GM19238 (cell line): ENCODE data around the gene DNASE1L3.

Experiments
- DNase-seq: peaks from one replicate; pipeline ENCODE4 v3.0.0; 2011; ENCODE audit warnings: low spot score; ENCODE audit not compliant: insufficient read length

The DNASE1L3 gene

DNA sequence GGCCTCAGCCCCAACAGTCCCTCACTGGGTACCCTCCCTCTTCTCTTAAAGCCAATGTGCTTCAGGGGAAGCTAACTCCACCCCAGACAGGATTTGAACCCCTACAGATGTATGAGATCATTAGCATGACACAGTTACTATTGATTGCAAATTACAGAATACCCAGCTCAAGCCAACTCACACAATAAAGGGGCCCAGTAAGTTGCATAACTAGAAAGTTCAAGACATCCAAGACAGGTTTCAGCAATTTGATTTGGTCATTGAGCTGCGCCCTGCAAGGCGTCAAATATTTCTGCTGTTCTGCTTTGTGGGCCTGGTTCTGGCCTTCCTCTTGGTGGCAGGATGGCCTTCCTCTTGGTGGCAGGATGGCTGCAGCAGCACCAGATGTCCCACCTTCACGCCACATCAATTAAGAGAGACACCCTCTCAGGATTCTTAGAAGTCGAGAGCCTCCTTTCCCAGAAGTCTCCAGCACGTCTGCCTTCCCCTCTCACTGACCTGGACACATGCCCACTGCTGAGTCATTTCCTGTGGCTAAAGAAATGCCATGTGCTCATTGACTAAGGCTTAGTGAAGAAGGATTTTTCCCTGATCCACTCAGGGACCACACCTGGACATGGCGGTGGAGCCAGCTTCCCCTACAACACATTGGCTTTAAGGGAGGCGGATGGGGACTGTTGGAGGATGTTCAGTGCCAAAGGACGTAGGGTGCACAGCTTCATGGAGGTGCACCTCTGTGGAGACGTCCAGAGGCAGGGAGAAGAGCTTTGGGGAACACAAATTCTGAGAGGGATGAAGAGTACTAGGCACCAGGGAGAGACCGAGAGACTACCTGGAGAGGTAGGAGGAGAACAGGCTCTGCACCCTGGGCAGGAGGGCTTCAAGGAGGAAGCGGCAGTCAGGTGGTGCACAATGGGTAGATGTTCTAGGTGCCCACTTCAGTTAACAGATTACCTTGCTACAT lies 49.1 kb downstream of the DNASE1L3 start:
- DNase-seq = no peak

- no peak for DNase-seq
These were observed 50.4 kb downstream of the DNASE1L3 start for GRCh38 chr3:58160399-58160798.

GRCh38 chr3:58158442-58159153 lies 52.2 kb downstream of the DNASE1L3 start:
- DNase-seq = no peak

GRCh38 chr3:58157700-58158099 lies 53.1 kb downstream of the DNASE1L3 start:
- no peak for DNase-seq

GRCh38 chr3:58155838-58156237 lies 54.9 kb downstream of the DNASE1L3 start:
- no peak for DNase-seq

DNA sequence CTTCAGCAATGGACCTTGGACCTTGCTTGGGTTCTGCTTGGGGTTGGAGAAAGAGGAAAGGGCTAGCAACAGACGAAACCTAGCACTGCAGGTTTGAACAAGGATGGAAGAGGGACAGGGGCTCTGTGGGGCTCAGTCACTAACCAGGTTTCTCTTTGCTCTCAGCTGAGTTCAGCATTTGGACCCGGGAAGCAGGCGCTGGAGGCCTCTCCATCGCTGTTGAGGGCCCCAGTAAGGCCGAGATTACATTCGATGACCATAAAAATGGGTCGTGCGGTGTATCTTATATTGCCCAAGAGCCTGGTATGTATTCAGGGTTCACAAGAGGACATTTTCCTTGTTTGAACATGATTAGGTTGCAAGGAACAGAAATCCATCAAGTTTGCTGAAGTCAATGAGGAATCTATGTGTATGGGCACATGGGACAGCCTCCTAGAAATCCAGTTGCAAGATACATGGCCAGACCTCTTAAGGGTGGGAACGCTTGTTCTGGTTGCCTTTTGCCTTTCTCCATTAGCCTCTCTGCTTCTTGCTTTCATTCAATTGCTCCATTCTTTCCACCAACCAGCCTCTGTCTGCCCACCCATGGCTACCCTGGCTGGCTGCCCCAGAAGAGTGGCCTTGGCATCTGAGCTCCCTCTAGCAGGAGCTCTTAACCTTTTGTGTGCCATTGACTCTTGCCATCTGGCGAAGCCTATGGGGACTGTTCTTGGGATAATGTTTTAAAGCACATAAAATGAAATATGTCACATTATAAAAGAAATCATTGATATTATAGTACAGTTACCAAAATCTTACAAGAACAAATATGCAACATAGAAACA lies 55.9 kb downstream of the DNASE1L3 start:
- no peak for DNase-seq

DNA sequence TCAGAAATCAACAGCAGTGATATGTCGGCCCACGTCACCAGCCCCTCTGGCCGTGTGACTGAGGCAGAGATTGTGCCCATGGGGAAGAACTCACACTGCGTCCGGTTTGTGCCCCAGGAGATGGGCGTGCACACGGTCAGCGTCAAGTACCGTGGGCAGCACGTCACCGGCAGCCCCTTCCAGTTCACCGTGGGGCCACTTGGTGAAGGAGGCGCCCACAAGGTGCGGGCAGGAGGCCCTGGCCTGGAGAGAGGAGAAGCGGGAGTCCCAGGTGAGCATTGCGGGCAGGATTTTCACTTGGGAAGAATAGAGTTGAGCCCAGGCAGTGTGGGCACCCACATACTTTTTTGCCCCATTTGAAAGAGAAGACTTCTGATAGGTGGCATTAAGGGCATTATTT lies 57.4 kb downstream of the DNASE1L3 start:
- no peak for DNase-seq

DNA sequence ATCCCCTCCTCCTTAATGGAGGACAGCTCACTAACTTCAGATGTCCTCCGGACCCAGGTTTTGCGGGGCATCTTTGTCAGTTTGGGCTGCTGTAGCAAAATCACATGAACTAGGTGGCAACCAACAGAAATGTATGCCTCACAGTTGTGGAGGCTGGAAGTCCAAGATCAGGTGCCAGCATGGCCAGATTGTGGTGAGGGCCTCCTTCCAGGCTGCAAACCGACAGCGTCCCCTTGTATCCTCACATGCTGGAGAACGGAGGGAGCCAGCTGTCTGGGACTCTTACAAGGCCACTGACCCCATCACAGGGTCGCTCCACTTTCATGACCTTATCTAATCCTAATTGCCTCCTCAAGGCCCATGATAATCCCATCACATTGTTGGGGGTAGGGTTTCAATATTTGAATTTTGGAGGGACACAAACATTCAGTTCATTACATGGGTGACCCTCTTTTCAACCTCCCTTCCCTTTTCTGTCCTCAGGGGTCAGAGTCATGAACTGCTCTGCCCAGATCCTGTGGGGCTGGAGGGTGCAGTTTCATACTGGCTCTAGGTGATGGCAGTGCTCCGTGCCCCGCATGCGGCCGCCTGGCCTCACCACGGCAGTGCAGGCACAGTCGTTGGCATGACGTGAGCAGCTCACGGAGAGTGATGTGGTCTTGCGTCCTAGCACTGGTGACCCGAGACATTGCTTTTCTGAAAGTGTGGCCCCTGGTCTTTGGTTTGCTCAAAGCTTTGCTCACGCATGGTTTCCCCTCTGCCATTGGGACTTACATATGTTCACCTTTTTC lies 58.4 kb downstream of the DNASE1L3 start:
- no peak for DNase-seq

DNA sequence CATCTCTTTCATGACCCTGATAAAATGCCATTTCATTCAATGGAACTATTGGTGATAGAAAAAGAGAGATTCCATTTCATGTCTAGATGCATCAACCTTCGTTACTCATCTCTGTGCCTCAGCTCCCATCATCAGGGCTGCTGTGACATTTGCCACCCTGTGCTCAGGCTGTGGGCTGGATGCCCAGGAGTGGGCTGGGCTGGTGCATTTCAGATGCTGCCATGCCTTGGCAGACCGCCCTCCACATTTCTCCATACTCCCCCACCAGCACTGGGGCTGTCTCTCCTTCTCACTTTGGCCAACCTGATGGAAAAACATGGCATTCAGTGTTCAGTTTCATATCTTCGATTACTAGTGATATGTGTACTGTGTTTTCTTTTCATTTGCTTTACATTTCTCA lies 59.1 kb downstream of the DNASE1L3 start:
- no peak for DNase-seq

GRCh38 chr3:58150810-58151199 lies 60.0 kb downstream of the DNASE1L3 start:
- DNase-seq = no peak

- no peak for DNase-seq
These were observed 60.5 kb downstream of the DNASE1L3 start for GRCh38 chr3:58150130-58150809.

GRCh38 chr3:58148049-58148448 lies 62.7 kb downstream of the DNASE1L3 start:
- DNase-seq = no peak

- no peak for DNase-seq
These were observed 66.1 kb downstream of the DNASE1L3 start for GRCh38 chr3:58144478-58145325.

DNA sequence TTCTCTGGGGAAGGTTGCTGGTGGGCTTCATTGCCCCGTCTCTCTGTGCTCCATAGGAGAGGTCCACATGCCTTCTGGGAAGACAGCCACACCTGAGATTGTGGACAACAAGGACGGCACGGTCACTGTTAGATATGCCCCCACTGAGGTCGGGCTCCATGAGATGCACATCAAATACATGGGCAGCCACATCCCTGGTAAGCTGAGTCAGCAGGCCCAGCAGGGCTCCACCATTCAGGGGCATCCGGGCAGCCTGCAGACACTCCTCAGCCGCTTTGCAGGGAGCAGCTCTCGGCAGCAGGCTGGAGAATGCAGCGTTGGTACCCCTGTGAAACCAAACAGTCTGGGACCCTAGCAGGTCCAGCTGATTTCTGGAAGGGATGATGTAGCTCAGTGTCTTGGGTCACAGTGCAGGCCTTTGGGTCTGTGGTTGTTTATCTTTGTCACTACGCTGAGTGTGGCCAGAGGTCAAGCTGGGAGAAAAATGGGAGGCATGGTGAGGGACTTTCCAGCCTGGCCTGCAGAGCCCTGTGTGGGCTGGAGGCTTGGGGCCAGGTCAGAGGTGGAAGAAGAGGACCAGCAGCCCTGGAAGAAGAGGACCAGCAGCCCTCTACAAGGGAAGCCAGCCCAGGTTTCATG lies 67.2 kb downstream of the DNASE1L3 start:
- DNase-seq = no peak
